IMR-90 (cell line): ENCODE results near the gene SMAD2. TPM values are rescaled to one million over a fixed set of nuclear protein-coding genes. Genes with fewer than 3 reads are reported as not detected.

ENCODE experiments used
- ATAC-seq: fragments of 200-7000 bp; cut with Tn5 transposase; 2 replicates; pipeline ENCODE4 v1.9.1; 2020; ENCODE audit warnings: low read depth, mild to moderate bottlenecking, moderate library complexity
- BruUV-seq: library from RNA; stranded (reverse); fragments of 400-500 nt; replicated peaks from 2 replicates; lab custom pipeline; 2021; lab: Mats Ljungman, UMichigan
- CTCF ChIA-PET: fragments of 300-600 bp; formaldehyde crosslinking; extraction: SDS; loops from one replicate; lab custom pipeline; 2021; ENCODE audit warnings: antibody characterized with exemption; lab: Yijun Ruan, JAX
- POLR2A ChIA-PET: fragments of 300-600 bp; sonication (Branson Sonifier 250); formaldehyde crosslinking; loops from one replicate; lab custom pipeline; 2022; ENCODE audit warnings: antibody characterized with exemption; ENCODE audit not compliant: unreplicated experiment; lab: Charles Lee
- DNase-seq: peaks from one replicate; pipeline ENCODE4 v3.0.0; 2013
- H2AFZ ChIP-seq: replicated peaks from 2 replicates; pipeline ENCODE3; 2013; ENCODE audit warnings: low read length, mild to moderate bottlenecking; ENCODE audit not compliant: poor library complexity
- H2AK5ac ChIP-seq: 2 replicates; pipeline ENCODE4 v1.6.1; 2013; ENCODE audit warnings: low read depth, low read length, inconsistent platforms
- H2AK9ac ChIP-seq: replicated peaks from 2 replicates; pipeline ENCODE3; 2013; ENCODE audit warnings: mild to moderate bottlenecking, low read depth, low read length, moderate library complexity; ENCODE audit not compliant: poor library complexity
- H2BK120ac ChIP-seq: 2 replicates; pipeline ENCODE4 v1.6.1; 2013; ENCODE audit warnings: low read depth, low read length, inconsistent platforms
- H2BK15ac ChIP-seq: 3 replicates; pipeline ENCODE4 v1.6.1; 2013; ENCODE audit warnings: low read depth, low read length, inconsistent platforms
- H2BK20ac ChIP-seq: 2 replicates; pipeline ENCODE4 v1.6.1; 2013; ENCODE audit warnings: low read depth, mild to moderate bottlenecking, inconsistent platforms, low read length, moderate library complexity
- H2BK5ac ChIP-seq: 2 replicates; pipeline ENCODE4 v1.6.1; 2013; ENCODE audit warnings: mild to moderate bottlenecking, low read depth, low read length, inconsistent platforms; ENCODE audit not compliant: poor library complexity, severe bottlenecking
- H3K14ac ChIP-seq: replicated peaks from 2 replicates; pipeline ENCODE4 v1.6.1; 2013; ENCODE audit warnings: low read depth, low read length, inconsistent platforms
- H3K18ac ChIP-seq: 2 replicates; pipeline ENCODE4 v1.6.1; 2013; ENCODE audit warnings: low read depth, low read length, control low read depth
- H3K23ac ChIP-seq: 2 replicates; pipeline ENCODE4 v1.6.1; 2013; ENCODE audit warnings: low read depth, low read length, inconsistent platforms
- H3K27ac ChIP-seq: 2 replicates; pipeline ENCODE4 v1.5.1; 2013; ENCODE audit warnings: mild to moderate bottlenecking, control low read depth, low read length; ENCODE audit not compliant: insufficient read depth
- H3K27me3 ChIP-seq: 2 replicates; pipeline ENCODE4 v1.6.1; 2013; ENCODE audit warnings: low read length; ENCODE audit not compliant: control insufficient read depth, insufficient read depth
- H3K36me3 ChIP-seq: 2 replicates; pipeline ENCODE4 v1.6.1; 2013; ENCODE audit warnings: low read length, mixed read lengths; ENCODE audit not compliant: control insufficient read depth, insufficient read depth
- H3K4ac ChIP-seq: 2 replicates; pipeline ENCODE4 v1.6.1; 2013; ENCODE audit warnings: low read depth, low read length, inconsistent platforms
- H3K4me1 ChIP-seq: 2 replicates; pipeline ENCODE4 v1.6.1; 2013; ENCODE audit warnings: low read length, mixed read lengths; ENCODE audit not compliant: control insufficient read depth, insufficient read depth
- H3K4me2 ChIP-seq: 2 replicates; pipeline ENCODE4 v1.6.1; 2013; ENCODE audit warnings: low read depth, mild to moderate bottlenecking, control low read depth, low read length, moderate library complexity
- H3K4me3 ChIP-seq: 2 replicates; pipeline ENCODE4 v1.5.1; 2013; ENCODE audit warnings: low read depth, mild to moderate bottlenecking, control low read depth, low read length, moderate library complexity; ENCODE audit not compliant: insufficient read depth
- H3K56ac ChIP-seq: 2 replicates; pipeline ENCODE4 v1.6.1; 2013; ENCODE audit warnings: low read length, inconsistent platforms; ENCODE audit not compliant: insufficient read depth; ENCODE audit errors: extremely low read depth
- H3K79me1 ChIP-seq, 2 experiments: 2 replicates each; pipeline ENCODE4 v1.6.1; 2013; ENCODE audit warnings: low read length in 2 of 2, inconsistent platforms in 1 of 2, low read depth in 1 of 2
- H3K9ac ChIP-seq: 2 replicates; pipeline ENCODE4 v1.6.1; 2013; ENCODE audit warnings: low read depth, low read length, control low read depth
- H3K9me1 ChIP-seq: 2 replicates; pipeline ENCODE4 v1.6.1; 2013; ENCODE audit warnings: low read length, inconsistent platforms; ENCODE audit not compliant: insufficient read depth
- H3K9me3 ChIP-seq: 2 replicates; pipeline ENCODE4 v1.6.1; 2013; ENCODE audit warnings: low read length; ENCODE audit not compliant: control insufficient read depth, insufficient read depth
- H4K20me1 ChIP-seq: 2 replicates; pipeline ENCODE4 v1.6.1; 2013; ENCODE audit warnings: low read length, inconsistent platforms; ENCODE audit not compliant: insufficient read depth
- H4K5ac ChIP-seq: 2 replicates; pipeline ENCODE4 v1.6.1; 2013; ENCODE audit warnings: mild to moderate bottlenecking, low read depth, low read length, control low read depth
- H4K8ac ChIP-seq, 2 experiments: 2 replicates each; pipeline ENCODE4 v1.6.1; 2013; ENCODE audit warnings: low read depth in 2 of 2, low read length in 2 of 2, control low read depth in 1 of 2, inconsistent platforms in 1 of 2
- H4K91ac ChIP-seq: 2 replicates; pipeline ENCODE4 v1.6.1; 2013; ENCODE audit warnings: low read depth, low read length, inconsistent platforms; ENCODE audit not compliant: insufficient read depth
- ELK1 ChIP-seq: fragments of 150-350 bp; IDR thresholded peaks from 2 replicates; pipeline ENCODE4 v1.6.1; 2016; ENCODE audit warnings: low read depth, mild to moderate bottlenecking, low read length, moderate library complexity, borderline replicate concordance
- MAFK ChIP-seq: IDR thresholded peaks from 2 replicates; pipeline ENCODE4 v1.6.1; 2012; ENCODE audit warnings: low read depth, low read length, improper control_type of control experiment
- NFE2L2 ChIP-seq: fragments of 150-350 bp; IDR thresholded peaks from 2 replicates; pipeline ENCODE4 v1.6.1; 2016; ENCODE audit warnings: low read depth, mild to moderate bottlenecking, low read length
- WGBS, 2 experiments: methylation state at CpG; one replicate each; pipeline versions ENCODE4 v1.1.5 to v1.1.7; 2013; ENCODE audit warnings: missing lambda C conversion rate in 2 of 2; ENCODE audit not compliant: insufficient read length in 1 of 2; ENCODE audit errors: extremely low coverage in 2 of 2; 5-methylcytosine and 5-hydroxymethylcytosine counted together
- dilution Hi-C: fragments of 300-500 bp; cut with HindIII; formaldehyde crosslinking; loops from one replicate; pipeline ENCODE4 v1.14.3; 2018; ENCODE audit warnings: low sequenced_read_pairs; ENCODE audit not compliant: unreplicated experiment
- in situ Hi-C: fragments of 300-500 bp; cut with MboI; formaldehyde crosslinking; loops from 3 replicates; pipeline ENCODE4 v1.14.3; 2019; ENCODE audit warnings: low sequenced_read_pairs, inconsistent platforms, mixed read lengths
- intact Hi-C: fragments of 100-400 bp; cut with micrococcal nuclease; formaldehyde crosslinking; loops from 2 replicates; pipeline ENCODE4 v1.10.0; 2022
- polyA plus RNA-seq, 3 experiments: library from polyadenylated mRNA; depleted of rRNA; stranded (reverse); fragments of >200 nt; gene quantifications; 2 replicates each; pipeline ENCODE4 v1.2.3, GENCODE V29; 2012; ENCODE audit warnings: low replicate concordance in 1 of 3
- total RNA-seq: library from RNA; depleted of rRNA; stranded (reverse); fragments of >200 nt; gene quantifications from 2 replicates; pipeline ENCODE4 v1.2.3, GENCODE V29; 2012

Gene SMAD2
- total and polyA plus RNA-seq, 2 of the 4 experiments (the other 2 are of a cell fraction) = 41.7 to 171 TPM

GRCh38 chr18:47911877-47912276 lies 18.6 kb downstream of the SMAD2 start:
- H3K4me3 ChIP-seq = no peak overlapping the region
- no peaks in the 10 kb centered on the region for H3K9me3 ChIP-seq
- H3K9me1 ChIP-seq = no peaks in the 10 kb centered on the region
- H3K56ac ChIP-seq = no peak overlapping the region
- no peak overlapping the region for H4K91ac ChIP-seq
- no peak for ATAC-seq
- TF ChIP-seq MAFK (no peak), ELK1 (no peak), NFE2L2 (no peak)
- dilution Hi-C loops = no loop called here
- no peak overlapping the region for H3K9ac ChIP-seq
- DNase-seq = no peak
- no peak overlapping the region for H3K23ac ChIP-seq
- no peak overlapping the region for H4K8ac ChIP-seq
- no peak overlapping the region for H3K4me2 ChIP-seq
- intact Hi-C loops = loop anchor here (5.0 kb wide), 1 partner anchor 45 kb away; no protein-coding TSS in a partner anchor
- H2BK20ac ChIP-seq = no peak overlapping the region
- WGBS, 2 experiments = no CpG with 5 or more reads among the region's 4 CpGs
- no peak overlapping the region for H3K4ac ChIP-seq
- CTCF ChIA-PET = no interaction called here
- BruUV-seq = no TSS peak
- no peak overlapping the region for H3K27ac ChIP-seq
- H4K5ac ChIP-seq = no peak overlapping the region
- peaks cover 35 to 59% of the 10 kb centered on the region in 2 experiments for H3K79me1 ChIP-seq
- no peak overlapping the region for H3K14ac ChIP-seq
- H2BK15ac ChIP-seq = no peak overlapping the region
- no peak overlapping the region for H2AK5ac ChIP-seq
- H3K18ac ChIP-seq = no peak overlapping the region
- in situ Hi-C loops = no loop called here
- H3K4me1 ChIP-seq = no peaks in the 10 kb centered on the region
- no peaks in the 10 kb centered on the region for H3K27me3 ChIP-seq
- no peak overlapping the region for H2AK9ac ChIP-seq
- H4K20me1 ChIP-seq = peaks cover 53% of the 10 kb centered on the region
- peaks cover 3% of the 10 kb centered on the region; the same call in 1 of the 2 replicates for H3K36me3 ChIP-seq
- H2BK5ac ChIP-seq = no peak overlapping the region
- POLR2A ChIA-PET = no interaction called here
- no peak overlapping the region for H2BK120ac ChIP-seq
- no peak overlapping the region for H2AFZ ChIP-seq
